Right ventricle myocardium superior (tissue), 1 donor: Measurements from ENCODE around the gene IFFO2. TPM values are rescaled to one million over a fixed set of nuclear protein-coding genes. Genes with fewer than 3 reads are reported as not detected.
"Not testable (repeated sequence)": the region's sequence is repeated elsewhere in the genome, so short reads cannot be mapped to it uniquely, and the experiment has no call there.

Source experiments
- ATAC-seq: fragments of 200-7000 bp; cut with Tn5 transposase; one replicate; pipeline ENCODE4 v1.9.1; 2020; ENCODE audit warnings: mild to moderate bottlenecking; ENCODE audit not compliant: poor library complexity
- DNase-seq: peaks from one replicate; pipeline ENCODE4 v3.0.0-alpha.2; 2020
- intact Hi-C: fragments of 100-400 bp; cut with DNase I; formaldehyde crosslinking; loops from one replicate; pipeline ENCODE4 v1.11.2; 2022
- total RNA-seq: library from RNA; stranded (reverse); fragmentation: NEBNext Ultra II Directional; extraction: Animal tissue kit (Norgen Biotek cat#: 25700); gene quantifications from one replicate; pipeline ENCODE4 v1.2.1, GENCODE V29; 2021
- donor health status: DM: no; HTN: yes; CAD: no; lungs with severe emphysema.

The IFFO2 gene
- total RNA-seq, 1 donor from 2014 or later: 4.4 TPM

GRCh38 chr1:18874036-18874435 lies 82.4 kb downstream of the IFFO2 start:
- intact Hi-C loops: no loop called here
- DNase-seq (no peak), ATAC-seq (no peak)

- no peak for DNase-seq
- ATAC-seq: no peak
- intact Hi-C loops: no loop called here
Observed at GRCh38 chr1:18872071-18872611, 84.3 kb downstream of the IFFO2 start.

DNA sequence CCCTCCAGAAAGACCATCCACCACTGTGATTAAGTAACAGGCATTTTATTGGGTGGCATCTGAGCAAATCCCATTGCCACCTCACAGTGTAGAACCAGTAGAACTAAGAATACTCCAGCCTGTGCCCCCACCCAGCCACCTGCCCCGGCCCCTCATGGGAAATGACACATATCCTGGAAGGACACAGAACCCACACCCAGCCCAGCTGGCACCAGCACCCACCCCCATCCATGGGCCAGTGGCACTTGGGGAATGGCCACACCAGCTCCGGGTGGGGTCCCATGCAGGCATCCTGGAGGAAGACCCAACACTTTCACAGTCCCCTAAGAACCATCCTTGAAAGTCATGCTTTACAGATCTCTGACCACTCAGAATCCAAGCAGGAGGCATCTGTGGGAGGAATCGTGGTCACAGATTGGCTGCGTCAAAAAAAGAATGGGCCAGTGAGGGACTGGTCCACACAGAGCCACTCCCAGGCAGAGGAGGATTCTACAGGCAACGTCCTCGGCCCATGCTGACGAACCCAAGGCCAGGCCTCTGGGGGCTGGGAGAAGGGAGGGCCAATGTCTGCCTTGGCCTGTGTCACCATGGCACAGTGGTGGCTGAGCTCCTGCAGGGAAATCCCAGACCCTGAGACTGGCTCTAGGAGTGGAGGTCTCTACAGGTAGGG lies 84.9 kb downstream of the IFFO2 start:
- ATAC-seq: no peak
- intact Hi-C loops: no loop called here
- DNase-seq: no peak

GRCh38 chr1:18870957-18871356 lies 85.5 kb downstream of the IFFO2 start:
- no peak for DNase-seq
- no peak for ATAC-seq
- intact Hi-C loops: no loop called here

GRCh38 chr1:18870595-18870865 lies 85.9 kb downstream of the IFFO2 start:
- DNase-seq, intact Hi-C loops, ATAC-seq: not testable (repeated sequence)

- intact Hi-C loops: no loop called here
- DNase-seq (no peak), ATAC-seq (no peak)
Observed at GRCh38 chr1:18869847-18870594, 86.5 kb downstream of the IFFO2 start.

DNA sequence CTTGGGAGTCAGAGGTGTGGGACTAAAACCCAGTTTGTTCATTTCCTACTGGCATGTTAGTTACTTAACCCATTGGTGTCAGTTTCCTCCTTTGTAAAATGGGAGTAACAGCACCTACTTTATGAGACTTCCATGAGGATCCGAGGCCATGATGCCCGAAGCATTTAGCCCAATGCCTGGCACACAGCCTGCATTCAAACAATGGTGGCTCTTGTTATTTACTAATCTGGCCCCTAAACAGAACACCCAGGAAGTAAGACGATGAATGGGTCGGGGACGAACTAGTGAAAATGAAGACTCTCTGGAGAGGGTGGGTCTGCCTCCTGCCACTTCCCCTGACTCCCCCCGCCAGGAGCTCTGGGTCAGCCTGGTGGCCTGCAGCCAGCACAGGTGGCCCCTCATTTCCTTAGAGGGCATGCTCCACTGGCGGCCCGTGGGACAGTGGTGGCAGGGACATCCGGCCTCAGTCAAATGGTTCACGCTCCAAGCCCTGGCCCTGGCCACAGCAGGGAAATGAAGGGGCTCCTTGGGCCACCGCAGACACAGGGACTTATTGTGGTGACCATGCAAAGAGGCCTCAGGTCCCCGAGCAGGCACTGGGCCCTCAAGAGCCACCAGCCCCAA lies 87.6 kb downstream of the IFFO2 start:
- intact Hi-C loops: no loop called here
- DNase-seq (no peak), ATAC-seq (no peak)

DNA sequence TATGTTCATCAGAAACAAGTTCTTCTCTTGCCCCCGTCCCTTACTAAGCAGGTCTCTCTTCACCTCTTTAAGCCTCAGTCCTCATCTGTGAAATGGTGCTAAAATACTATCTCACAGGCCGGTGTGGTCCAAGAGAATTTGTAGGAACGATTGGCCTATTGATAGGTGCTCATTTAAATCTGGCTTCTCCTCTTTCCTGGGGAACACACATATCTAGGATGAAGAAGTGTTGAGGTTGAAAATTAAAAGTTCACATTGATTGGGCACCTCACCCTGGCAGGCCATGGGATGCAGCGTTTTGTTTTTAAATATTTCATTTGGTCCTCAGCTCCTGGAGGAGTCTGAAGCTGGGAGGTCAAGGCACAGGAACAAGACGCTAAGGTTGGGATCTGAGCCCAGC lies 88.1 kb downstream of the IFFO2 start:
- DNase-seq (no peak), ATAC-seq (no peak)
- intact Hi-C loops: no loop called here

GRCh38 chr1:18866846-18867245 lies 89.6 kb downstream of the IFFO2 start:
- intact Hi-C loops: no loop called here
- no peak for DNase-seq

DNA sequence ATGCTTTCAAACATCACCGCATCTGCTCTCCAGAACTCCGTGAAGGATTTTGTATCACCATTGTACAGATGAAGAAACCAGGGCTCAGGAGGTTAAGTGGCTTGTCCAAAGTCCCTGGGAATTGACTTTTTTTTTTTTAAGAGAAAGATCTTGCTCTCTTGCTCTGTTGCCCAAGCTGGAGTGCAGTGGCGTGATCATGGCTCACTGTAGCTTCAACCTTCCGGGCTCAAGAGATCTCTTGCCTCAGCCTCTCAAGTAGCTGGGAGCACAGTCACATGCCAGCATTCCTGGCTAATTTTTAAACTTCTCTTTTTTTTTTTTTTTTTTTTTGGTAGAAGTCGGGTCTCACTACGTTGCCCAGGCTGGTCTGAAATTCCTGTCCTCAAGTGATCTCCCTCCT lies 90.2 kb downstream of the IFFO2 start:
- ATAC-seq (no peak), DNase-seq (no peak)
- intact Hi-C loops: no loop called here

More at GRCh38 chr1:18866846-18867245, 89.6 kb downstream of the IFFO2 start:
- ATAC-seq: no peak

GRCh38 chr1:18865176-18865575 lies 91.3 kb downstream of the IFFO2 start:
- intact Hi-C loops: no loop called here
- ATAC-seq: no peak
- no peak for DNase-seq

DNA sequence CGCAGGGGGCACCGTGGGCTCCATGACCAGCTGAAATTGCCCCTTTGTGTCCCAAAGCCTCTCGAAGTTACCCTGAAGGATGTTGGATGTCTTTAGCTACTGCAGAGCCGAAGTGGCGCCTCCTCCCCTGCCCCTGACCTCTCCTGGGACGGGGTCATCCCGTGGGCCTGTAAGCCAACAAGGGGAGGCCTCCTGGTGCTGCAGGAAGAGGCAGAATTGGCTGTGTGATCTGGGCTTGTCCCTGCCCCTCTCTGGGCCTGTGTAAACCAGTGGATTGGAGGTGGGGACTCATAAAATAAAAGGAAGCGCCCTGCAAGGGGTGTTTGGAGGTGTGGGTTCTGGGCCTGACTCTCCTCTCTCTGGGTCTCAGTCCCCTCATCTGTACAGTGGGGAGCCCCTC lies 94.9 kb downstream of the IFFO2 start:
- ATAC-seq: no peak
- no peak for DNase-seq
- intact Hi-C loops: no loop called here

DNA sequence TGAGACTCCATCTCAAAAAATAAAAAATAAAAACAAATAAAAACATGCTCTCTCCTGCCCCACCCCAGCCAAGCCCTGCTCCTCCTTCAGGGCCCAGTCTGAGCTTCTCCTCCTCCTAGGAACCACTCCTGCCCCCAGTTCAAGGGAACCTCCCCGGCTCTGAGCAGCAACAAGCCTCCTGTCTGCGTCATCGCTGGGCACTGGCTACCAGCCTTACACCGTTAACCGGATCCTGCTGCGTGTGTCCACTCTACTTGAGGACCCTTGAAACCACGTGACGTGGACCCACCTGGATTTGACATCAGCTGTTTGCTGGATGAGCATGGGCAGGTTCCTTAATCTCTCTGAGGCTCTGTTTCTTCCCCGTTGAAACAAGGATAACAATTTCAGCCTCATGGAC lies 95.4 kb downstream of the IFFO2 start:
- ATAC-seq (no peak), DNase-seq (no peak)
- intact Hi-C loops: no loop called here

DNA sequence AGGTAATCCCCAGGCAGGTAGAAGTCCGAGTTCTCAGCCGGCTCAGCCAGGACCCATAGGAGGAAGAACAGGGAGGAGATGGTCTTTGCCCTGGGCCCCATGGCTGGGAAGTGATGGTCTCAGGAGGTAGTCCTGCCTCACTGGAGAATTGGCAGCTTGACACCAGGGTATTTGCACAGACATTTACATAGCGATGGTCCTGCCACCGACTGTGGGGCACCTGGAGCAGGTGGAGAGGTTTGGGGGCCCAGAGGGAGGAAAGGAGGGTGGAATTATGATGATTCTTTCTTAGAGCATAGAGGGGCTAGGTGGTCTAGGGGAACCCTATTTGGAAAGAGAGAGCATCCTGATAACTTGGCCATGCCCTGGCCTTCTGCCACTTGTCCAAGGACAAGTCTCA lies 96.9 kb downstream of the IFFO2 start, which contains the start of gene TAS1R2:
TAS1R2 (minus strand) TSS at position 101 of the 400 bp plus-strand sequence; CDS start at position 101, 0 bp downstream.
- DNase-seq (no peak), ATAC-seq (no peak)
- intact Hi-C loops: no loop called here

- ATAC-seq (no peak), DNase-seq (no peak)
- intact Hi-C loops: no loop called here
Observed at GRCh38 chr1:18858070-18858688, 98.3 kb downstream of the IFFO2 start.

DNA sequence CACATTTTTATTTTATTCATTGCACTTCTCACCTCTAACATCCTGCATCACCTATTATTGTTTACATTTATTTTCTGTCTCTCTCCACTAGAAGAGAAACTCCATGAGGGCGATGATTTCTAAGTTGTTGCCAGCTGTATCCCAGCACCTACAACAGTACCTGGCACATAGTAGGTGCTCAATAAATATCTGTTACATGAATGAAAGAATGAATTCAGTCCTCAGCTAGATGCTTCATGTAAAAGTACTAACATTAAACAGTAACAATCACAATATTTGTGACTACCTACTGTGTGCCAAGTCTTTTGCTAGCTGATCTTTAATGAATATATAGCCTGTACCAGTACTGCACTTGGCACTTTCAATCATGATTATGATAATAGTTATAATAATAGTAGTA lies 100.0 kb downstream of the IFFO2 start:
- intact Hi-C loops: no loop called here
- ATAC-seq: no peak
- DNase-seq: no peak

DNA sequence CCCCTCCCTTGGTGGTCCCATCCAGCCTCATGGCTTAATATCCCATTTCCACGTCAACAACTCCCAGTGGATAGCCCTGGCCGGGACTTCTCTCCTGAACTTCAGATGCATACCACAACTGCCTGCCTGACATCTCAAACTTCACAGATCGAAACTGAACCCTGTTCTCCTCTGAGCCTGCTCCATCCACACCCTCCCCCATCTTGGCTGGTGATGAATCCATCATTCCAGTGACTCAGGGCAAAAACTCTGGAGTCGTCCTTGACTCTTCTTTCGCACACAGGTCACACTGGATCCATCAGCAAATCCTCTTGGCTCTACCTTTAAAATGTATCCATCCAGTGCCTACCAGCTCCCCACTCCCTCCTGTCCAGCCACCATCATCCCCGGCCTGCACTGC lies 100.9 kb downstream of the IFFO2 start:
- intact Hi-C loops: no loop called here
- DNase-seq (no peak), ATAC-seq (no peak)

GRCh38 chr1:18854331-18855025 lies 102.0 kb downstream of the IFFO2 start:
- intact Hi-C loops: no loop called here
- ATAC-seq (no peak), DNase-seq (no peak)
